Chondrocyte (in vitro differentiated cells): ENCODE measurements around the gene ANKRD33. TPM values are rescaled to one million over a fixed set of nuclear protein-coding genes. Genes with fewer than 3 reads are reported as not detected.

Source experiments
- DNase-seq: peaks from one replicate; pipeline ENCODE4 v3.0.0; 2021; ENCODE audit warnings: mixed read lengths, low spot score
- H3K27ac Mint-ChIP-seq: one replicate; pipeline ENCODE4 v1.8.0; 2021; ENCODE audit warnings: mild to moderate bottlenecking, moderate library complexity, mixed read lengths; ENCODE audit not compliant: unreplicated experiment
- H3K27me3 Mint-ChIP-seq: 2 replicates; pipeline ENCODE4 v1.8.0; 2021; ENCODE audit warnings: low read depth, mixed read lengths
- H3K36me3 Mint-ChIP-seq: 2 replicates; pipeline ENCODE4 v1.8.0; 2021; ENCODE audit warnings: low read depth, mixed read lengths
- H3K4me1 Mint-ChIP-seq: 2 replicates; pipeline ENCODE4 v1.8.0; 2021; ENCODE audit warnings: low read depth, mild to moderate bottlenecking, mixed read lengths
- H3K4me3 Mint-ChIP-seq: one replicate; pipeline ENCODE4 v1.8.0; 2021; ENCODE audit warnings: mild to moderate bottlenecking, moderate library complexity, mixed read lengths; ENCODE audit not compliant: unreplicated experiment
- H3K9me3 Mint-ChIP-seq: 2 replicates; pipeline ENCODE4 v1.8.0; 2021; ENCODE audit warnings: low read depth, mixed read lengths
- CTCF ChIP-seq: fragments of 200-600 bp; sonication (generic); IDR thresholded peaks from 2 replicates; pipeline ENCODE4 v1.5.0; 2021; ENCODE audit warnings: antibody characterized with exemption, mild to moderate bottlenecking, moderate library complexity
- total RNA-seq: library from RNA; stranded (reverse); gene quantifications from 3 replicates; pipeline ENCODE4 v1.2.1, GENCODE V29; 2021

Gene ANKRD33
- total RNA-seq, 1 donor from 2014 or later, result not detected

- no peak for TF ChIP-seq CTCF
- DNase-seq, result peak; percentile 6
- H3K9me3 Mint-ChIP-seq, result no peaks in the 10 kb centered on the region
- H3K27me3 Mint-ChIP-seq, result peaks cover 9% of the 10 kb centered on the region
- H3K4me3 Mint-ChIP-seq, result peak overlapping the region; percentile 26
- H3K27ac Mint-ChIP-seq, result no peak overlapping the region
- no peaks in the 10 kb centered on the region for H3K36me3 Mint-ChIP-seq
- peaks cover 13% of the 10 kb centered on the region for H3K4me1 Mint-ChIP-seq
Measured at GRCh38 chr12:51869931-51870330, 18.0 kb upstream of the ANKRD33 start.

- H3K36me3 Mint-ChIP-seq, result no peaks in the 10 kb centered on the region
- TF ChIP-seq CTCF, result no peak
- H3K4me1 Mint-ChIP-seq, result peaks cover 11% of the 10 kb centered on the region
- no peaks in the 10 kb centered on the region for H3K9me3 Mint-ChIP-seq
- no peak overlapping the region for H3K27ac Mint-ChIP-seq
- H3K27me3 Mint-ChIP-seq, result peaks cover 9% of the 10 kb centered on the region
- H3K4me3 Mint-ChIP-seq, result peak overlapping the region; percentile 26
- DNase-seq, result peak; percentile 12
Measured at GRCh38 chr12:51870504-51870903, 17.4 kb upstream of the ANKRD33 start.

GRCh38 chr12:51871126-51871525 lies 16.8 kb upstream of the ANKRD33 start:
- DNase-seq, result peak; percentile 58
- H3K36me3 Mint-ChIP-seq, result no peaks in the 10 kb centered on the region
- H3K27ac Mint-ChIP-seq, result no peak overlapping the region
- peaks cover 11% of the 10 kb centered on the region for H3K4me1 Mint-ChIP-seq
- H3K4me3 Mint-ChIP-seq, result no peak overlapping the region
- no peaks in the 10 kb centered on the region for H3K9me3 Mint-ChIP-seq
- H3K27me3 Mint-ChIP-seq, result peaks cover 9% of the 10 kb centered on the region
- peak; percentile 5 for TF ChIP-seq CTCF

GRCh38 chr12:51871918-51872688 lies 15.8 kb upstream of the ANKRD33 start:
- Mint-ChIP-seq H3K27me3 (peaks cover 9% of the 10 kb centered on the region), H3K4me1 (peaks cover 11% of the 10 kb centered on the region), H3K36me3 (no peaks in the 10 kb centered on the region), H3K4me3 (no peak overlapping the region), H3K27ac (no peak overlapping the region), H3K9me3 (no peaks in the 10 kb centered on the region)
- peak; percentile 43 for DNase-seq
- TF ChIP-seq CTCF, result no peak

GRCh38 chr12:51872689-51872981 lies 15.3 kb upstream of the ANKRD33 start:
- TF ChIP-seq CTCF, result no peak
- Mint-ChIP-seq H3K4me1 (peaks cover 11% of the 10 kb centered on the region), H3K27ac (no peak overlapping the region), H3K27me3 (peaks cover 9% of the 10 kb centered on the region), H3K36me3 (no peaks in the 10 kb centered on the region), H3K9me3 (no peaks in the 10 kb centered on the region), H3K4me3 (no peak overlapping the region)
- DNase-seq, result no peak
